ENCODE data around the gene IGSF9B.

The IGSF9B gene

GRCh38 chr11:133999355-133999754, 42.6 kb upstream of the IGSF9B start:
- no peak overlapping the region for H3K4me3 ChIP-seq (ENCODE audit: low read depth, low read length)
- no peak for DNase-seq (ENCODE audit: low read depth)
- TF ChIP-seq, protein P1, sequence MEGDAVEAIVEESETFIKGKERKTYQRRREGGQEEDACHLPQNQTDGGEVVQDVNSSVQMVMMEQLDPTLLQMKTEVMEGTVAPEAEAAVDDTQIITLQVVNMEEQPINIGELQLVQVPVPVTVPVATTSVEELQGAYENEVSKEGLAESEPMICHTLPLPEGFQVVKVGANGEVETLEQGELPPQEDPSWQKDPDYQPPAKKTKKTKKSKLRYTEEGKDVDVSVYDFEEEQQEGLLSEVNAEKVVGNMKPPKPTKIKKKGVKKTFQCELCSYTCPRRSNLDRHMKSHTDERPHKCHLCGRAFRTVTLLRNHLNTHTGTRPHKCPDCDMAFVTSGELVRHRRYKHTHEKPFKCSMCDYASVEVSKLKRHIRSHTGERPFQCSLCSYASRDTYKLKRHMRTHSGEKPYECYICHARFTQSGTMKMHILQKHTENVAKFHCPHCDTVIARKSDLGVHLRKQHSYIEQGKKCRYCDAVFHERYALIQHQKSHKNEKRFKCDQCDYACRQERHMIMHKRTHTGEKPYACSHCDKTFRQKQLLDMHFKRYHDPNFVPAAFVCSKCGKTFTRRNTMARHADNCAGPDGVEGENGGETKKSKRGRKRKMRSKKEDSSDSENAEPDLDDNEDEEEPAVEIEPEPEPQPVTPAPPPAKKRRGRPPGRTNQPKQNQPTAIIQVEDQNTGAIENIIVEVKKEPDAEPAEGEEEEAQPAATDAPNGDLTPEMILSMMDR (IDR thresholded peaks at IDR 0.05; ENCODE audit: low read depth, low read length, missing control alignments), result no peak

GRCh38 chr11:133997554-133997953, 40.8 kb upstream of the IGSF9B start:
- TF ChIP-seq, protein P1 (IDR thresholded peaks at IDR 0.05; ENCODE audit: low read depth, low read length, missing control alignments), result no peak
- DNase-seq (ENCODE audit: low read depth), result no peak
- H3K4me3 ChIP-seq (ENCODE audit: low read depth, low read length), result no peak overlapping the region

GRCh38 chr11:133996671-133997070, 39.9 kb upstream of the IGSF9B start:
- TF ChIP-seq, protein P1 (IDR thresholded peaks at IDR 0.05; ENCODE audit: low read depth, low read length, missing control alignments), result no peak
- H3K4me3 ChIP-seq (ENCODE audit: low read depth, low read length), result no peak overlapping the region
- no peak for DNase-seq (ENCODE audit: low read depth)

GRCh38 chr11:133995066-133995465, 38.3 kb upstream of the IGSF9B start:
- no peak overlapping the region for H3K4me3 ChIP-seq (ENCODE audit: low read depth, low read length)
- DNase-seq (ENCODE audit: low read depth), result peak; percentile 8
- TF ChIP-seq, protein P1 (IDR thresholded peaks at IDR 0.05; ENCODE audit: low read depth, low read length, missing control alignments), result no peak

DNA sequence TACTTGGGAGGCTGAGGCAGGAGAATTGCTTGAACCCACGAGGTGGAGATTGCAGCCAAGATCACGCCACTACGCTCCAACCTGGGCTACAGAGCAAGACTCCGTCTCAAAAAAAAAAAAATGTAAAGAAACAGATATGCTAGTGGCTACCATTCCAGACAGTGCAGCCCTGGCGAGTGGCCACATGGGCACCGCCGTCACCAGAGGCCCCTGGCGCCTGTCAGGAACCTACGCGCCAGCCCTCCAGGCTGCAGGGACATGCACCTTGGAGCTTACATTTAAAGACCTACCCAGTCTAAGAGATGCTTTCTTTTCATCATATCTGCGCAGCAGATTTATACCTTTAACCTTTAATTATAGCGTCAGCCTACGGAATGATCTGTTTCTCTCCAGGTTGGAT, 37.2 kb upstream of the IGSF9B start:
- H3K4me3 ChIP-seq (ENCODE audit: low read depth, low read length), result no peak overlapping the region
- no peak for DNase-seq (ENCODE audit: low read depth)
- TF ChIP-seq, protein P1 (IDR thresholded peaks at IDR 0.05; ENCODE audit: low read depth, low read length, missing control alignments), result no peak

DNA sequence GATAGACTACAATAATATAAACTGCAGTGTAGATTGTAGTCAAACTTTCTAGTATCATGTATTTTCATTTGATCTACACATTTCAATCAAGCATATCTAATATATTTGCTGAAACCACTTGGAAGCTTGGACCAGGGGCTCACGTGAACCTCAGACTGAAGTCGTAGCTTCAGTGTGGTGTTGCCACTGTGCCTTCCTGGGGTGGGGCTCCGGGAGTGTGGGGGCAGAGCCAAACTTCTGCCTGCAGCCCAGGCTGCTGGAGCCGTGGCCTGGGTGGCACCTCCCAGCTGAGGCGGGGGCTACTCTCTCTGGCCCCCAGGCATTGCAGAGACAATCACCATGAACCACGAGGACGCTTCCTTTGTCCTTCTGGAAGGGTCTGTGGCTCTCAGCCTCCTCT, 36.3 kb upstream of the IGSF9B start:
- TF ChIP-seq, protein P1 (IDR thresholded peaks at IDR 0.05; ENCODE audit: low read depth, low read length, missing control alignments), result no peak
- no peak overlapping the region for H3K4me3 ChIP-seq (ENCODE audit: low read depth, low read length)
- DNase-seq (ENCODE audit: low read depth), result no peak

DNA sequence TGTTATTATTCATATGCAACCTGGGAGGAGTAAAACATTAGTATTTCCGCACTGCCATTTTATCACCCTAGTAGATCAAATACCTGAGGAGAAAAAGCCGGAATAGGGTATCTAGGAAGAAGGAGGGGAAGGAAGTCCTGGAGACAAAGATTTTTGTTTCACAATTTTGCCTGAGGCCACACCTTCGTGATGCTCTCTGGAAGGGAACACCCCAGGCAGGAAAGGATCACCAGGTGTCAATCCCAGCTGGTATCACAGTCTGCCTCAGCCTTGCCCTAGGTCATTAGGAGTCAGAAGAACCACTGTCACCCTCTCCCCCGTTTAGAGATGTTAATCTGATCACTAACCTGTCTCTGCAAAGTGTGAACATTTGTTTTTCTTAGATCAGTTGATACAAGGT, 35.4 kb upstream of the IGSF9B start:
- TF ChIP-seq, protein P1 (IDR thresholded peaks at IDR 0.05; ENCODE audit: low read depth, low read length, missing control alignments), result no peak
- no peak overlapping the region for H3K4me3 ChIP-seq (ENCODE audit: low read depth, low read length)
- DNase-seq (ENCODE audit: low read depth), result no peak
